MCF 10A (cell line): Measurements from ENCODE around the gene WT1. TPM values are rescaled to one million over a fixed set of nuclear protein-coding genes. Genes with fewer than 3 reads are reported as not detected.

ENCODE experiments used
- BruUV-seq: library from RNA; stranded (reverse); fragments of 400-500 nt; replicated peaks from 2 replicates; lab custom pipeline; 2021; lab: Mats Ljungman, UMichigan
- CTCF ChIA-PET: fragments of 300-600 bp; sonication (Branson Sonifier 250); formaldehyde crosslinking; extraction: SDS; loops from one replicate; lab custom pipeline; 2021; ENCODE audit warnings: antibody characterized with exemption, inconsistent platforms; lab: Yijun Ruan, JAX
- POLR2A ChIA-PET: fragments of 300-600, 350-650 bp; sonication (Branson Sonifier 250); formaldehyde crosslinking; extraction: SDS; loops from one replicate; lab custom pipeline; 2020; ENCODE audit warnings: antibody characterized with exemption, inconsistent platforms; lab: Yijun Ruan, JAX
- DNase-seq: peaks from one replicate; pipeline ENCODE4 v3.0.0-alpha.2; 2018; ENCODE audit not compliant: unreplicated experiment
- H3K27ac Mint-ChIP-seq: one replicate; pipeline ENCODE4 v1.8.0; 2022; ENCODE audit warnings: mild to moderate bottlenecking, low read depth, mixed read lengths; ENCODE audit not compliant: unreplicated experiment
- H3K27me3 Mint-ChIP-seq: one replicate; pipeline ENCODE4 v1.8.0; 2022; ENCODE audit warnings: mixed read lengths; ENCODE audit not compliant: insufficient read depth, unreplicated experiment
- H3K36me3 Mint-ChIP-seq: one replicate; pipeline ENCODE4 v1.8.0; 2022; ENCODE audit warnings: mild to moderate bottlenecking, moderate library complexity, mixed read lengths; ENCODE audit not compliant: insufficient read depth, unreplicated experiment
- H3K4me1 Mint-ChIP-seq: one replicate; pipeline ENCODE4 v1.8.0; 2022; ENCODE audit warnings: mixed read lengths; ENCODE audit not compliant: insufficient read depth, unreplicated experiment
- H3K4me3 Mint-ChIP-seq: one replicate; pipeline ENCODE4 v1.8.0; 2022; ENCODE audit warnings: mild to moderate bottlenecking, moderate library complexity, mixed read lengths; ENCODE audit not compliant: unreplicated experiment
- H3K9me3 Mint-ChIP-seq: one replicate; pipeline ENCODE4 v1.8.0; 2022; ENCODE audit warnings: mixed read lengths; ENCODE audit not compliant: unreplicated experiment
- intact Hi-C: fragments of 100-400 bp; cut with micrococcal nuclease; formaldehyde crosslinking; loops from 2 replicates; pipeline ENCODE4 v1.14.1; 2022
- total RNA-seq: library from RNA; stranded (reverse); gene quantifications from 2 replicates; pipeline ENCODE4 v1.2.3, GENCODE V29; 2022
- TF ChIP-seq, protein P1 (sequence below): fragments of 200-600 bp; IDR thresholded peaks from one replicate; pipeline ENCODE4 v1.8.0; 2022; ENCODE audit warnings: antibody characterized with exemption, mild to moderate bottlenecking; ENCODE audit not compliant: unreplicated experiment

Gene WT1
- total RNA-seq, 1 experiment from 2014 or later = 0.61 TPM

DNA sequence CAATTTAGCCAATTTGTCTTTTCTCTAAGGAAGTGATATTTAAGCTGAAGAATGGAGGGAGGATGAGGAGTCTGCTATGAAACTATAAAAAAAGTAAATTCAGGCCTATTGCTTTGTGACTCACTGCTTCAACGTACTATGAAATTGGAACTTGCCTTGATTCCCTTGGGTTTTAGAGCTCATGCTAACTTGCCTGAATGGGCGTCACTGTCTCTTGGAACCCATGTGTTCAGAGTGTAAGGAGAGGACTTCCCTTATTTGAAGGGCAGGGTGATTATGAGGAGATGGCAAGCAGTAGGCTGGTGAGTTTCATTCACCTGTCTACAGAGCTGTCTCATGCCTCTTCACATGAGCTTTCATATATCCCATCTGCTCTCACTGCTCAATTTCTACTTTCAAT, 28.7 kb upstream of the WT1 start:
- no peaks in the 10 kb centered on the region for H3K9me3 Mint-ChIP-seq
- no peak for DNase-seq
- BruUV-seq = no TSS peak
- H3K4me1 Mint-ChIP-seq = no peaks in the 10 kb centered on the region
- no peaks in the 10 kb centered on the region for H3K36me3 Mint-ChIP-seq
- TF ChIP-seq, protein P1, sequence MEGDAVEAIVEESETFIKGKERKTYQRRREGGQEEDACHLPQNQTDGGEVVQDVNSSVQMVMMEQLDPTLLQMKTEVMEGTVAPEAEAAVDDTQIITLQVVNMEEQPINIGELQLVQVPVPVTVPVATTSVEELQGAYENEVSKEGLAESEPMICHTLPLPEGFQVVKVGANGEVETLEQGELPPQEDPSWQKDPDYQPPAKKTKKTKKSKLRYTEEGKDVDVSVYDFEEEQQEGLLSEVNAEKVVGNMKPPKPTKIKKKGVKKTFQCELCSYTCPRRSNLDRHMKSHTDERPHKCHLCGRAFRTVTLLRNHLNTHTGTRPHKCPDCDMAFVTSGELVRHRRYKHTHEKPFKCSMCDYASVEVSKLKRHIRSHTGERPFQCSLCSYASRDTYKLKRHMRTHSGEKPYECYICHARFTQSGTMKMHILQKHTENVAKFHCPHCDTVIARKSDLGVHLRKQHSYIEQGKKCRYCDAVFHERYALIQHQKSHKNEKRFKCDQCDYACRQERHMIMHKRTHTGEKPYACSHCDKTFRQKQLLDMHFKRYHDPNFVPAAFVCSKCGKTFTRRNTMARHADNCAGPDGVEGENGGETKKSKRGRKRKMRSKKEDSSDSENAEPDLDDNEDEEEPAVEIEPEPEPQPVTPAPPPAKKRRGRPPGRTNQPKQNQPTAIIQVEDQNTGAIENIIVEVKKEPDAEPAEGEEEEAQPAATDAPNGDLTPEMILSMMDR = no peak
- ChIA-PET CTCF (no interaction called here), POLR2A (interaction anchor here (0.5 to 0.6 kb wide), 2 partner anchors 20 to 49 kb away, joined by 3 read pairs; no protein-coding TSS in a partner anchor)
- H3K27me3 Mint-ChIP-seq = no peaks in the 10 kb centered on the region
- intact Hi-C loops = no loop called here
- H3K4me3 Mint-ChIP-seq = no peak overlapping the region
- H3K27ac Mint-ChIP-seq = no peak overlapping the region

GRCh38 chr11:32462011-32462690, 26.8 kb upstream of the WT1 start:
- H3K27ac Mint-ChIP-seq = no peak overlapping the region
- H3K27me3 Mint-ChIP-seq = no peaks in the 10 kb centered on the region
- POLR2A ChIA-PET = no interaction called here
- TF ChIP-seq, protein P1 = no peak
- no peaks in the 10 kb centered on the region for H3K9me3 Mint-ChIP-seq
- no TSS peak for BruUV-seq
- H3K4me3 Mint-ChIP-seq = no peak overlapping the region
- no peaks in the 10 kb centered on the region for H3K4me1 Mint-ChIP-seq
- no peaks in the 10 kb centered on the region for H3K36me3 Mint-ChIP-seq
- DNase-seq = no peak
- CTCF ChIA-PET = no interaction called here
- intact Hi-C loops = no loop called here

GRCh38 chr11:32456864-32457263, 21.5 kb upstream of the WT1 start:
- no TSS peak for BruUV-seq
- no peaks in the 10 kb centered on the region for H3K9me3 Mint-ChIP-seq
- ChIA-PET POLR2A (no interaction called here), CTCF (no interaction called here)
- no peaks in the 10 kb centered on the region for H3K36me3 Mint-ChIP-seq
- intact Hi-C loops = no loop called here
- no peak overlapping the region for H3K27ac Mint-ChIP-seq
- H3K27me3 Mint-ChIP-seq = peaks cover 2% of the 10 kb centered on the region
- no peak overlapping the region for H3K4me3 Mint-ChIP-seq
- H3K4me1 Mint-ChIP-seq = no peaks in the 10 kb centered on the region
- TF ChIP-seq, protein P1 = no peak
- no peak for DNase-seq

DNA sequence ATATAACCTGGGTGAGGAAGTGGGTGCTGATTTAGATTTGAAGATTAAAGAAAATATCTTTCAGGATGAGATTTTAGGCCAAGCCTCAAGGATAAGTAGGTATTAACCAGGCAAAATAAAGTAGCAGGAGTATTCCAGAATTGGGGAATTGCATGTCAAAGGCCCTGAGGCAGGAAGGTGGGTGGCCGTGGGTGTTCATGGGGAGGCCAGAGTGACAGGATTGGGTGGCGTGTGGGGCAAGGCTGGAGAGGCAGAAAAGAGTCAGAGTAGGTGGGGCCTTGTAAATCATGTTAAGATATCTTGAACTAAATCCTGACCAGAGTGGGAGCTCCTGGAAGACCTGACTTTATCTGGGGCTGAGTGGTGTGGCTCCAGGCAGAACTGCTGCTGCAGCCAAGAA, 19.7 kb upstream of the WT1 start:
- Mint-ChIP-seq H3K4me1 (no peaks in the 10 kb centered on the region), H3K27ac (no peak overlapping the region)

More for the DNA sequence above, 19.7 kb upstream of the WT1 start:
- Mint-ChIP-seq H3K9me3 (no peaks in the 10 kb centered on the region), H3K4me3 (no peak overlapping the region), H3K36me3 (no peaks in the 10 kb centered on the region), H3K27me3 (peaks cover 9% of the 10 kb centered on the region)
- DNase-seq = no peak
- intact Hi-C loops = no loop called here
- no TSS peak for BruUV-seq
- POLR2A ChIA-PET = no interaction called here
- CTCF ChIA-PET = no interaction called here
- TF ChIP-seq, protein P1 = no peak
